HepG2 (cell line): Measurements from ENCODE around the gene BCL7A. TPM values are rescaled to one million over a fixed set of nuclear protein-coding genes. Genes with fewer than 3 reads are reported as not detected.

ENCODE experiments used
- ATAC-seq: fragments of 200-7000 bp; cut with Tn5 transposase; 3 replicates; pipeline ENCODE4 v1.9.1; 2020; ENCODE audit warnings: mild to moderate bottlenecking, moderate library complexity
- BruUV-seq: library from RNA; stranded (reverse); fragments of 400-500 nt; replicated peaks from 2 replicates; lab custom pipeline; 2021; lab: Mats Ljungman, UMichigan
- CTCF ChIA-PET: fragments of 300-600 bp; formaldehyde crosslinking; extraction: SDS; loops from one replicate; lab custom pipeline; 2021; ENCODE audit warnings: low total read pairs, inconsistent platforms, low intra/inter-chr PET ratio; lab: Yijun Ruan, JAX
- POLR2A ChIA-PET: fragments of 350-600 bp; sonication (Branson Sonifier 250); formaldehyde crosslinking; loops from one replicate; lab custom pipeline; 2020; ENCODE audit warnings: antibody characterized with exemption, inconsistent platforms; lab: Yijun Ruan, JAX
- DNase-seq: peaks from one replicate; pipeline ENCODE4 v3.0.0-alpha.2; 2015; ENCODE audit warnings: low spot score
- FAIRE-seq: peaks from 3 replicates; lab custom pipeline; 2011; peaks lifted over from hg19 to GRCh38; lab: Jason Lieb, UNC
- H2AFZ ChIP-seq: one replicate; pipeline ENCODE4 v1.6.1; 2011; ENCODE audit warnings: low read length, inconsistent platforms
- H3K27ac ChIP-seq: fragments of 300-600 bp; 3 replicates; pipeline ENCODE4 v1.8.0; 2011; ENCODE audit warnings: mixed run types, mild to moderate bottlenecking, mixed read lengths, low read length, inconsistent platforms; ENCODE audit not compliant: insufficient read depth; ENCODE audit errors: extremely low read length
- H3K27me3 ChIP-seq, 2 experiments: fragments of 200-600 bp in 1 of 2; 2 replicates in 1 of 2; 3 replicates in 1 of 2; pipeline versions ENCODE4 v1.6.0 to v1.8.0; 2011; ENCODE audit warnings: low read length in 2 of 2, mild to moderate bottlenecking in 2 of 2, moderate library complexity in 2 of 2, inconsistent platforms in 1 of 2; ENCODE audit not compliant: insufficient read depth in 2 of 2, control insufficient read depth in 1 of 2
- H3K36me3 ChIP-seq, 2 experiments: fragments of 200-600 bp in 1 of 2; replicated peaks in 1 of 2; 2 replicates in 1 of 2; 3 replicates in 1 of 2; pipeline versions ENCODE4 v1.5.1 to v1.8.0; 2011; ENCODE audit warnings: low read length in 2 of 2, inconsistent platforms in 1 of 2; ENCODE audit not compliant: insufficient read depth in 2 of 2, control insufficient read depth in 1 of 2
- H3K4me1 ChIP-seq: 2 replicates; pipeline ENCODE4 v1.5.1; 2012; ENCODE audit warnings: low read length, inconsistent platforms; ENCODE audit not compliant: insufficient read depth
- H3K4me2 ChIP-seq: 2 replicates; pipeline ENCODE4 v1.6.0; 2011; ENCODE audit warnings: low read depth, low read length, inconsistent platforms
- H3K4me3 ChIP-seq, 3 experiments: fragments of 200-600 bp in 1 of 3; sonication (generic), shearing (Covaris generic) in 1 of 3; replicated peaks in 1 of 3; 2 replicates each; pipeline ENCODE4 v1.5.1; 2011 to 2016; ENCODE audit warnings: low read length in 3 of 3, inconsistent platforms in 2 of 3, low read depth in 2 of 3, mild to moderate bottlenecking in 2 of 3, control low read depth in 1 of 3, mixed read lengths in 1 of 3; ENCODE audit not compliant: insufficient read depth in 1 of 3
- H3K79me2 ChIP-seq: one replicate; pipeline ENCODE4 v1.6.1; 2011; ENCODE audit warnings: low read length, inconsistent platforms; ENCODE audit not compliant: insufficient read depth
- H3K9ac ChIP-seq: 2 replicates; pipeline ENCODE4 v1.6.0; 2011; ENCODE audit warnings: mild to moderate bottlenecking, low read depth, low read length, inconsistent platforms; ENCODE audit not compliant: insufficient read depth
- H3K9me3 ChIP-seq: 2 replicates; pipeline ENCODE4 v1.5.1; 2012; ENCODE audit warnings: mild to moderate bottlenecking, low read length
- H4K20me1 ChIP-seq: 2 replicates; pipeline ENCODE4 v1.6.0; 2011; ENCODE audit warnings: inconsistent platforms, mild to moderate bottlenecking, low read length, moderate library complexity; ENCODE audit not compliant: insufficient read depth
- BCL6 ChIP-seq: IDR thresholded peaks from 2 replicates; pipeline ENCODE4 v1.6.1; 2016; ENCODE audit warnings: missing genetic modification reagents, missing compliant biosample characterization
- HNRNPH1 ChIP-seq: fragments of 200-400 bp; formaldehyde crosslinking; optimal IDR thresholded peaks from 2 replicates; pipeline ENCODE3; 2017; ENCODE audit warnings: mild to moderate bottlenecking, low read depth, low read length
- JDP2 ChIP-seq: sonication (generic); formaldehyde crosslinking; IDR thresholded peaks from 2 replicates; pipeline ENCODE4 v1.8.1; 2022; ENCODE audit warnings: missing genetic modification reagents, borderline replicate concordance
- KAT8 ChIP-seq: IDR thresholded peaks from 2 replicates; pipeline ENCODE4 v1.6.1; 2016; ENCODE audit warnings: missing genetic modification reagents, missing compliant biosample characterization
- KDM5B ChIP-seq: sonication (generic); formaldehyde crosslinking; IDR thresholded peaks from 2 replicates; pipeline ENCODE4 v1.4.0; 2020; ENCODE audit warnings: missing genetic modification reagents, mild to moderate bottlenecking, borderline replicate concordance
- PHF20 ChIP-seq: sonication (generic); formaldehyde crosslinking; IDR thresholded peaks from 2 replicates; pipeline ENCODE4 v1.5.0; 2020; ENCODE audit warnings: mild to moderate bottlenecking, missing genetic modification reagents
- PLRG1 ChIP-seq: fragments of 450-650 bp; conservative IDR thresholded peaks from 2 replicates; pipeline ENCODE4 v1.6.1; 2016
- SIX1 ChIP-seq: sonication (generic); formaldehyde crosslinking; IDR thresholded peaks from 2 replicates; pipeline ENCODE4 v1.4.0; 2020; ENCODE audit warnings: missing genetic modification reagents, borderline replicate concordance
- SMARCC2 ChIP-seq: fragments of 450-650 bp; IDR thresholded peaks from 2 replicates; pipeline ENCODE4 v1.6.1; 2017; ENCODE audit warnings: antibody characterized with exemption, mild to moderate bottlenecking
- TBX2 ChIP-seq: sonication (generic); formaldehyde crosslinking; IDR thresholded peaks from 2 replicates; pipeline ENCODE4 v1.5.0; 2020; ENCODE audit warnings: missing genetic modification reagents, mild to moderate bottlenecking, borderline replicate concordance
- ZBTB7B ChIP-seq: sonication (generic); formaldehyde crosslinking; IDR thresholded peaks from 2 replicates; pipeline ENCODE4 v1.4.0; 2020; ENCODE audit warnings: missing genetic modification reagents
- ZNF205 ChIP-seq: IDR thresholded peaks from 2 replicates; pipeline ENCODE4 v1.6.1; 2018; ENCODE audit warnings: missing biosample characterization, missing genetic modification reagents
- ZNF251 ChIP-seq: sonication (generic); formaldehyde crosslinking; IDR thresholded peaks from 2 replicates; pipeline ENCODE4 v1.9.0; 2021; ENCODE audit warnings: mild to moderate bottlenecking, missing genetic modification reagents
- ZNF274 ChIP-seq: sonication (generic); formaldehyde crosslinking; IDR thresholded peaks from 2 replicates; pipeline ENCODE4 v1.5.1; 2020; ENCODE audit warnings: mild to moderate bottlenecking, missing genetic modification reagents
- ZNF800 ChIP-seq: sonication (generic); formaldehyde crosslinking; IDR thresholded peaks from 2 replicates; pipeline ENCODE4 v1.4.0; 2020; ENCODE audit warnings: missing genetic modification reagents
- ZNF83 ChIP-seq: sonication (generic); formaldehyde crosslinking; IDR thresholded peaks from 2 replicates; pipeline ENCODE4 v1.4.0; 2020; ENCODE audit warnings: missing genetic modification reagents, mild to moderate bottlenecking, borderline replicate concordance
- WGBS: methylation state at CpG from one replicate; pipeline ENCODE4 v1.1.6; 2017; ENCODE audit warnings: low lambda C conversion rate; 5-methylcytosine and 5-hydroxymethylcytosine counted together
- in situ Hi-C: cut with HindIII; loops from 2 replicates; pipeline ENCODE4 v1.10.0; 2017; ENCODE audit warnings: low pct_unique_long_range_greater_than_20kb; ENCODE audit not compliant: extremely low pct_ligation_motif_present
- intact Hi-C: fragments of 100-400 bp; cut with micrococcal nuclease; formaldehyde crosslinking; loops from one replicate; pipeline ENCODE4 v1.10.0; 2022; ENCODE audit not compliant: unreplicated experiment
- polyA plus RNA-seq, 8 experiments: library from polyadenylated mRNA; depleted of rRNA in 3 of 8; stranded (reverse) in 7 of 8; unstranded in 1 of 8; fragments of >200 nt; fragmentation: Illumina TruSeq in 4 of 8; extraction: Trizol in 4 of 8; gene quantifications; 2 replicates each; pipeline versions ENCODE4 v1.2.1 to v1.2.3, GENCODE V29; 2011 to 2016; ENCODE audit warnings: low read depth in 4 of 8, missing spikeins in 1 of 8, mixed read lengths in 1 of 8; ENCODE audit not compliant: insufficient read depth in 1 of 8
- total RNA-seq, 5 experiments: library from RNA; depleted of rRNA; stranded (reverse); fragments of >200 nt; fragmentation: Illumina TruSeq; extraction: Trizol; gene quantifications; 2 replicates each; pipeline ENCODE4 v1.2.3, GENCODE V29; 2016; ENCODE audit warnings: low read depth in 1 of 5

The BCL7A gene
- total and polyA plus RNA-seq, 2 of the 13 experiments (the other 11 are each of a cell fraction or from before 2014, with no cell fraction given): 4.1 to 6.2 TPM

- DNase-seq (no peak), FAIRE-seq (no peak), ATAC-seq (no peak)
- peaks cover 12% of the 10 kb centered on the region for H3K4me1 ChIP-seq
- WGBS: 97% methylated on average over 11 of the region's 18 CpGs
- H3K9ac ChIP-seq: no peak overlapping the region
- H3K4me3 ChIP-seq: no peak overlapping the region
- in situ Hi-C loops: no loop called here
- no peaks in the 10 kb centered on the region for H3K9me3 ChIP-seq
- H3K27me3 ChIP-seq: no peaks in the 10 kb centered on the region
- ChIA-PET POLR2A (interaction anchor here (3.4 kb wide), 1 partner anchor 8 kb away, joined by 16 read pairs; the partner anchor contains the start of gene MLXIP), CTCF (no interaction called here)
- peaks cover 11 to 40% of the 10 kb centered on the region in 2 experiments; a peak in 4 of 5 replicates for H3K36me3 ChIP-seq
- TF ChIP-seq KDM5B (CRISPR knock-in tag) (no peak), ZNF251 (no peak), ZNF800 (CRISPR knock-in tag) (no peak), PHF20 (CRISPR knock-in tag) (no peak), JDP2 (no peak), PLRG1 (no peak), TBX2 (CRISPR knock-in tag) (no peak), ZNF83 (CRISPR knock-in tag) (no peak), ZBTB7B (CRISPR knock-in tag) (no peak), ZNF274 (CRISPR knock-in tag) (no peak), KAT8 (no peak), SIX1 (no peak), SMARCC2 (no peak), HNRNPH1 (no peak), ZNF205 (CRISPR knock-in tag) (no peak), BCL6 (CRISPR knock-in tag) (no peak)
- BruUV-seq: no TSS peak
- H3K4me2 ChIP-seq: no peak overlapping the region
- intact Hi-C loops: no loop called here
- peaks cover 31% of the 10 kb centered on the region for H3K79me2 ChIP-seq
- peaks cover 3% of the 10 kb centered on the region; the same call in 1 of the 2 replicates for H4K20me1 ChIP-seq
- no peak overlapping the region for H2AFZ ChIP-seq
- no peak overlapping the region for H3K27ac ChIP-seq
These were observed 65.1 kb downstream of the BCL7A start for GRCh38 chr12:122086641-122087285.
